Vagina (tissue), 2 donors: ENCODE measurements around the gene TMEM240. TPM values are rescaled to one million over a fixed set of nuclear protein-coding genes. Genes with fewer than 3 reads are reported as not detected.

Experiments
- DNase-seq, 2 donors: peaks; one replicate each; pipeline ENCODE4 v3.0.0-alpha.2; 2017; ENCODE audit errors: extremely low spot score in 2 of 2
- H3K27ac ChIP-seq: fragments of 200-600 bp; sonication (generic); one replicate; pipeline ENCODE4 v1.5.1; 2019
- H3K27me3 ChIP-seq: fragments of 200-600 bp; sonication (generic); one replicate; pipeline ENCODE4 v1.5.1; 2019
- H3K36me3 ChIP-seq, 2 donors: fragments of 200-600 bp; sonication (generic); one replicate each; pipeline ENCODE4 v1.5.1; 2017 to 2019
- H3K4me1 ChIP-seq: fragments of 200-600 bp; sonication (generic); one replicate; pipeline ENCODE4 v1.5.1; 2019
- H3K4me3 ChIP-seq, 2 donors: fragments of 200-600 bp; sonication (generic); 1 replicate in 1 of 2; 2 replicates in 1 of 2; pipeline ENCODE4 v1.5.1; 2016 to 2019
- H3K9me3 ChIP-seq: fragments of 200-600 bp; sonication (generic); one replicate; pipeline ENCODE4 v1.5.1; 2019
- POLR2A ChIP-seq, 2 donors: fragments of 450-650 bp; IDR thresholded peaks; one replicate each; pipeline ENCODE4 v1.6.1; 2017; ENCODE audit warnings: antibody characterized with exemption in 2 of 2, mild to moderate bottlenecking in 2 of 2, moderate library complexity in 2 of 2
- POLR2AphosphoS5 ChIP-seq, 2 donors: sonication (generic); formaldehyde crosslinking; IDR thresholded peaks; one replicate each; pipeline ENCODE4 v1.9.0; 2017; ENCODE audit warnings: antibody characterized with exemption in 2 of 2, mild to moderate bottlenecking in 2 of 2, low read depth in 1 of 2; ENCODE audit not compliant: insufficient read depth in 1 of 2
- intact Hi-C: fragments of 100-400 bp; cut with DNase I; formaldehyde crosslinking; loops from one replicate; pipeline ENCODE4 v1.15.1; 2023
- total RNA-seq: library from RNA; depleted of rRNA; stranded (reverse); fragments of >200 nt; gene quantifications from one replicate; pipeline ENCODE4 v1.2.3, GENCODE V29; 2016
- TF ChIP-seq, protein P1 (sequence below), 3 experiments: fragments of 450-650 bp in 2 of 3; fragments of 200-600 bp in 1 of 3; sonication (generic) in 1 of 3; IDR thresholded peaks; one replicate each; pipeline ENCODE4 v1.5.1; 2017 to 2019; ENCODE audit warnings: antibody characterized with exemption in 3 of 3, mild to moderate bottlenecking in 2 of 3, moderate library complexity in 2 of 3

Gene TMEM240
- total RNA-seq, 1 donor from 2014 or later, result 3.9 TPM

DNA sequence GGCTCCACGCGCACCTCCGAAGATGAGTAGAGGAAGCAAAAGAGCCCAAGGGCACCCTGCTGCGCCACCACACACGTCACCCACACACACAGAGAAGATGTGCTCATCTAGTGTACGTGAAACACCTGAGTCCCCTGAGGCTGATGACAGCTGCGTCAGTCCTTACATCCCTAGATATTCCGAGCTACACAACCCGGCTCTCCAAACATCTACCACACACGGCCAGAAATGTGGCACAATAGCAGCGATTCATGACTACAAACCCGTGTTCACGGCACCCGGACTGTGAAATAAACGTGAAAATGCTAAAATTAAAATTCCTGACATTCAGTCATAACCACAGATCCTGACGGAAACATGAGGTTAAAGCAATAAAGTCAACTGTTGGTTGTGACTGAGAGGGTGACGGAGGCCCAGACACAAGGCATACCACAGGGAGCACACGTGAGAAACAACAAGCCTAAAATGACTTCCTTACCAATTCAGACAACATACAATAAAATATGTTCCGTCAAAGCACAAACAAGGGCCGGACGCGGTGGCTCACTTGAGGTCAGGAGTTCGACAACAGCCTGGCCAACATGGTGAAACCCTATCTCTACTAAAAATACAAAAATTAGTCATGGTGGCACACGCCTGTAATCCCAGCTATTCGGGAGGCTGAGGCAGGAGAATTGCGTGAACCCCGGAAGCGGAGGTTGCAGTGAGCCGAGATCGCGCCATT lies 26.9 kb upstream of the TMEM240 start:
- peaks cover 46% of the 10 kb centered on the region for H3K4me1 ChIP-seq
- peaks cover 0 to 24% of the 10 kb centered on the region in 2 donors for H3K36me3 ChIP-seq

DNA sequence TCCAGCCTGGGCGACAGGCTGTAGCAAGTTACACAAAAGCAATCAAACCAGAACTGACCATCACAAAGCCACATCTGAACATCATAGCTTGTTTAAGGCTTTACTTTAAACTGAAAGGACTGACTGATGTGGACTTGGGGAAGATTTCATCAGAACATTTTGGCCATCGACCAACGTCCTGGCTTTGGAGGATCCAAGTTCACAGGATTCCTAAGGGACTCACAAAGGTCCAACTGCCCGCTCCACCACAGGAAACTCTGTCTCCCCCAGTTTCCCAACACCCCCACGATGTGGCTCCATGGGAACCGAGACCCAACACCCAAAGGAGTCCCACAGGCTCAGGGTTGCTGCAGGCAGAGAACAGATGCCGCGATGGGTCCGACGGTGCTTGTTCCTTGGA lies 24.9 kb upstream of the TMEM240 start:
- no peak for TF ChIP-seq POLR2A (IDR thresholded peaks at IDR 0.05)
- TF ChIP-seq POLR2AphosphoS5 (IDR thresholded peaks at IDR 0.05; ENCODE audit: insufficient read depth in 1 of 2, low read depth in 1 of 2), result no peak
- TF ChIP-seq, protein P1, sequence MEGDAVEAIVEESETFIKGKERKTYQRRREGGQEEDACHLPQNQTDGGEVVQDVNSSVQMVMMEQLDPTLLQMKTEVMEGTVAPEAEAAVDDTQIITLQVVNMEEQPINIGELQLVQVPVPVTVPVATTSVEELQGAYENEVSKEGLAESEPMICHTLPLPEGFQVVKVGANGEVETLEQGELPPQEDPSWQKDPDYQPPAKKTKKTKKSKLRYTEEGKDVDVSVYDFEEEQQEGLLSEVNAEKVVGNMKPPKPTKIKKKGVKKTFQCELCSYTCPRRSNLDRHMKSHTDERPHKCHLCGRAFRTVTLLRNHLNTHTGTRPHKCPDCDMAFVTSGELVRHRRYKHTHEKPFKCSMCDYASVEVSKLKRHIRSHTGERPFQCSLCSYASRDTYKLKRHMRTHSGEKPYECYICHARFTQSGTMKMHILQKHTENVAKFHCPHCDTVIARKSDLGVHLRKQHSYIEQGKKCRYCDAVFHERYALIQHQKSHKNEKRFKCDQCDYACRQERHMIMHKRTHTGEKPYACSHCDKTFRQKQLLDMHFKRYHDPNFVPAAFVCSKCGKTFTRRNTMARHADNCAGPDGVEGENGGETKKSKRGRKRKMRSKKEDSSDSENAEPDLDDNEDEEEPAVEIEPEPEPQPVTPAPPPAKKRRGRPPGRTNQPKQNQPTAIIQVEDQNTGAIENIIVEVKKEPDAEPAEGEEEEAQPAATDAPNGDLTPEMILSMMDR (IDR thresholded peaks at IDR 0.05), result no peak
- Histone ChIP-seq H3K4me1 (peaks cover 27% of the 10 kb centered on the region), H3K27ac (no peak overlapping the region), H3K27me3 (no peaks in the 10 kb centered on the region), H3K9me3 (no peaks in the 10 kb centered on the region), H3K4me3 (no peak overlapping the region), H3K36me3 (peaks cover 0 to 35% of the 10 kb centered on the region in 2 donors)
- intact Hi-C loops, result no loop called here
- no peak for DNase-seq

More for the DNA sequence above, 26.9 kb upstream of the TMEM240 start:
- TF ChIP-seq POLR2A (IDR thresholded peaks at IDR 0.05), result no peak
- TF ChIP-seq, protein P1 (IDR thresholded peaks at IDR 0.05), result no peak
- TF ChIP-seq POLR2AphosphoS5 (IDR thresholded peaks at IDR 0.05; ENCODE audit: insufficient read depth in 1 of 2, low read depth in 1 of 2), result no peak
- intact Hi-C loops, result no loop called here
- Histone ChIP-seq H3K4me3 (no peak overlapping the region), H3K9me3 (no peaks in the 10 kb centered on the region), H3K27me3 (no peaks in the 10 kb centered on the region), H3K27ac (no peak overlapping the region)
- DNase-seq, result no peak

DNA sequence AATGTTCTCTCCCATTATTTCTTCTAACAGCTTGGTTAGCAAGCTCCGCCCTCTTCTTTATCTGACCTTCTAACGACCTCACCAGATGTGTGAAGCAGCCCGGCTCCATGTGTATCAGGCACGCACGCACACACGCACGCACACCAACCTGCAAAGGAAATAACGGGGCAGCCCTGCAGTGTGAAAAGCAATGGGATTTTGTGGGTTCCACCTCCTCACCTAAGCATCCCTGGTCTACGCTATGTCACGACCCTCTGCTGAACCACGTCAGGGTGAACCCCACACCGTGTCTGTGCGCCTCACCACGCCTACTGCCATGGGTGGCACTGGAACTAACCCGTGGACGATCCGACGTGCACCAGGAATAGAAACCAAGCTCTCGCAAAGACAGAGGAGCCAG lies 23.8 kb upstream of the TMEM240 start:
- intact Hi-C loops, result no loop called here
- Histone ChIP-seq H3K36me3 (peaks cover 0 to 35% of the 10 kb centered on the region in 2 donors), H3K9me3 (no peaks in the 10 kb centered on the region), H3K4me1 (peaks cover 17% of the 10 kb centered on the region), H3K27ac (no peak overlapping the region), H3K27me3 (no peaks in the 10 kb centered on the region), H3K4me3 (no peak overlapping the region)
- no peak for TF ChIP-seq POLR2A (IDR thresholded peaks at IDR 0.05)
- TF ChIP-seq, protein P1 (IDR thresholded peaks at IDR 0.05), result no peak
- no peak for TF ChIP-seq POLR2AphosphoS5 (IDR thresholded peaks at IDR 0.05; ENCODE audit: insufficient read depth in 1 of 2, low read depth in 1 of 2)
- DNase-seq, result no peak

DNA sequence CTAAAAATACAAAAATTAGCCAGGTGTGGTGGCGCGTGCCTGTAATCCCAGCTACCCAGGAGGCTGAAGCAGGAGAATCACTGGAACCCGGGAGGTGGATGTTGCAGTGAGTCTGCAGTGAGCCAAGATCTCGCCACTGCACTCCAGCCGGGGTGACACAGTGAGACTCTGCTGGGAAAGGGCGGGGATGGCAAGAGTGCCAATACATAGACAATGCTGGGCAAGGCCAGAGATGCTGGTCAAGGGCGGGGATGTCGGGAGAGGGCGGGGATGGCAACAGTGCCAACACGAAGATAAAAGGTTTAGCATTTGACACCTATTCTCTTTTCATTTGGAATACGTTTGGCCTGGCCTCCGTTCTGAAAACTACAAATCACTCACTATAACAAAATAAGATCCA lies 23.3 kb upstream of the TMEM240 start:
- Histone ChIP-seq H3K27ac (no peak overlapping the region), H3K36me3 (peaks cover 0 to 35% of the 10 kb centered on the region in 2 donors), H3K4me3 (no peak overlapping the region), H3K4me1 (peaks cover 17% of the 10 kb centered on the region), H3K9me3 (no peaks in the 10 kb centered on the region), H3K27me3 (no peaks in the 10 kb centered on the region)
- intact Hi-C loops, result no loop called here
- no peak for DNase-seq
- no peak for TF ChIP-seq POLR2AphosphoS5 (IDR thresholded peaks at IDR 0.05; ENCODE audit: insufficient read depth in 1 of 2, low read depth in 1 of 2)
- no peak for TF ChIP-seq POLR2A (IDR thresholded peaks at IDR 0.05)
- TF ChIP-seq, protein P1 (IDR thresholded peaks at IDR 0.05), result no peak

DNA sequence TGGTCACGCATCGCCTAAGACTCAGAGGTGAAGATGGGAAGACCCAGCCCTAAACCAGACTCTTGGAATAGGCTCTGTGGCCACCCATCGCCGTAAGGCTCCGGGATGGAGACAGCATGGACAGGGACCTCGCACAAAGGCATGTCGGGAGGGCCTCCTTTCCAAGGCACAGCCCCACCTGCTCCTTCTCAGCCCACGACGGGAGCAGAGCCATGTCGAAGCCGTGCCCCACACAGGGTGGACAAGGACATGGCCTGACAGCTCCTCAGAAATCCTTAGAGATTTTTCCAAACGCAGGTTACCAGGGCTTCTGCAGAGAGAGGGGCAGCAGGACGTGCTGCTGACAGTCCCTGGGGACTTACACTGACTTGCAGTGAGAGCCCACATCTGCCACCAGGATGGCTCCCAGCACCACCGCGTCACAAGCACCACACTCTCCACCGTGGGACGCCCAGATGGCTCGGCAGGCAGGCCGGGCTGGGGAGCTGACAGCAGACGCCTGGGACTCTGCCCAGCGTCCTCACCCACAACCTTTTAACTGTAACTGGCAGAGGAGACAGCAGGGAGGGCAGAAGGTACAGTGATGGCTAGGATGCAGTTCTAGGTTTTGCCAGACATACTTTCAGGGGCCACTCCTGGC lies 22.3 kb upstream of the TMEM240 start:
- intact Hi-C loops, result no loop called here
- Histone ChIP-seq H3K4me1 (peaks cover 13% of the 10 kb centered on the region), H3K36me3 (peaks cover 0 to 35% of the 10 kb centered on the region in 2 donors), H3K27ac (no peak overlapping the region), H3K4me3 (no peak overlapping the region), H3K9me3 (no peaks in the 10 kb centered on the region), H3K27me3 (no peaks in the 10 kb centered on the region)
- no peak for DNase-seq
- no peak for TF ChIP-seq POLR2AphosphoS5 (IDR thresholded peaks at IDR 0.05; ENCODE audit: insufficient read depth in 1 of 2, low read depth in 1 of 2)
- TF ChIP-seq POLR2A (IDR thresholded peaks at IDR 0.05), result no peak
- TF ChIP-seq, protein P1 (IDR thresholded peaks at IDR 0.05), result no peak
